Measurements from ENCODE around the gene MYH3. TPM values are rescaled to one million over a fixed set of nuclear protein-coding genes. Genes with fewer than 3 reads are reported as not detected.

Gene MYH3
- 1 to 10 TPM; 3.3 to 5.4 (median 3.5) TPM for total RNA-seq

DNA sequence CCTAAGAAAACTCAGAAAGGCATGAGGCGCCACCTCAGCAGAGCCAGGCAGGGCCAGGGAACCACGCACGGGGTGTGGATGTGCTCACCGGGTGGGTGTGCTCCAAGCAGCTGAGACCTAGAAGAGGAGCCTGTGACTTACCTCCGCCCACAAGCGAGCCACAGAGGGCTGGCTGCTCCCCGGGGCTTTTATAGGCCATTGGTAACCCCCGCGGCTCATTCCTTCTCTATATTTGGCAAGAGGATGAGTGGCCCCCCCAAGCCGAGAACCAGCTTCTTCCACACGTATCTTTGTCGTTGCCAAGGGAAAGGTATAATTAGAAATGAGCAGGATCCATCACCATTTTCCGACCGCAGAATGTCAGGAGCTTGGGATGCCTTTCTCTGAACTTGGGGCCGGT is at the start of gene MYH3:
Gene MYH3 (minus strand): TSS at position 162 of the 400 bp plus-strand sequence. CDS start 2,245 bp downstream, outside the sequence.
- intact Hi-C loops (cut with DNase I) = no loop called here
- Histone ChIP-seq H3K36me3 (no peaks in the 10 kb centered on the region), H3K27me3 (no peaks in the 10 kb centered on the region), H3K9me3 (no peaks in the 10 kb centered on the region), H3K27ac (no peak within 1 kb of the TSS), H3K4me1 (no peaks in the 10 kb centered on the region), H3K4me3 (replicated peaks in 1 of 3) (no peak within 1 kb of the TSS)
- no peak for DNase-seq
- TF ChIP-seq, protein P1, sequence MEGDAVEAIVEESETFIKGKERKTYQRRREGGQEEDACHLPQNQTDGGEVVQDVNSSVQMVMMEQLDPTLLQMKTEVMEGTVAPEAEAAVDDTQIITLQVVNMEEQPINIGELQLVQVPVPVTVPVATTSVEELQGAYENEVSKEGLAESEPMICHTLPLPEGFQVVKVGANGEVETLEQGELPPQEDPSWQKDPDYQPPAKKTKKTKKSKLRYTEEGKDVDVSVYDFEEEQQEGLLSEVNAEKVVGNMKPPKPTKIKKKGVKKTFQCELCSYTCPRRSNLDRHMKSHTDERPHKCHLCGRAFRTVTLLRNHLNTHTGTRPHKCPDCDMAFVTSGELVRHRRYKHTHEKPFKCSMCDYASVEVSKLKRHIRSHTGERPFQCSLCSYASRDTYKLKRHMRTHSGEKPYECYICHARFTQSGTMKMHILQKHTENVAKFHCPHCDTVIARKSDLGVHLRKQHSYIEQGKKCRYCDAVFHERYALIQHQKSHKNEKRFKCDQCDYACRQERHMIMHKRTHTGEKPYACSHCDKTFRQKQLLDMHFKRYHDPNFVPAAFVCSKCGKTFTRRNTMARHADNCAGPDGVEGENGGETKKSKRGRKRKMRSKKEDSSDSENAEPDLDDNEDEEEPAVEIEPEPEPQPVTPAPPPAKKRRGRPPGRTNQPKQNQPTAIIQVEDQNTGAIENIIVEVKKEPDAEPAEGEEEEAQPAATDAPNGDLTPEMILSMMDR (IDR thresholded peaks at IDR 0.05) = no peak
- no peak for TF ChIP-seq POLR2A (IDR thresholded peaks at IDR 0.05)
- WGBS, 2 donors = 85 to 89% methylated on average over 10 to 12 of the region's 15 CpGs

DNA sequence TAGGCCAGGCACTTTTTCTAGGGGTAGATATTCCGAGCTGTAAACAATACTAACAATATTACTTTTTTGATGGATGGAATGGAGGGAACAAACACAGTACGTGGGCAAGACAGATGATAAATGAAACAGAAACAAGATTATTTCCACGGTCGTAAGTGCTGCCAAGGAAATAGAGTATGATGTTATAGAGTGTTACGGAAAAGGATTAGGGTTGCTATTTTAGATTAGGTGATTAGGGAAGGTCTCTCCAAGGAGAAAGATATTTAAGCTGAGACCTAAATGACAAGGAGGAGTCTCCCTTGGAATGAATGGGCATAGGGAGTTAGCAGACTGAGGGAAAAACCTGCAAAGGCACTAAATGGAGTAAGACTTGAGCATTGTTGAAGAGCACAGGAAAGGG is 48.6 kb upstream of the MYH3 start:
- H3K4me1 ChIP-seq = peaks cover 6 to 9% of the 10 kb centered on the region in 2 donors
- no peak overlapping the region for H3K4me3 ChIP-seq (replicated peaks in 1 of 3)
- DNase-seq = no peak
- intact Hi-C loops (cut with DNase I) = loop anchor here (5.0 kb wide), 1 partner anchor 612 kb away; no protein-coding TSS in a partner anchor
- H3K9me3 ChIP-seq = no peaks in the 10 kb centered on the region
- H3K27ac ChIP-seq = no peak overlapping the region
- TF ChIP-seq POLR2A (IDR thresholded peaks at IDR 0.05) = no peak
- TF ChIP-seq, protein P1 (IDR thresholded peaks at IDR 0.05) = no peak
- no peaks in the 10 kb centered on the region for H3K27me3 ChIP-seq
- peaks cover 17 to 28% of the 10 kb centered on the region in 2 donors for H3K36me3 ChIP-seq
- 91 to 92% methylated on average over 5 of the region's 5 CpGs for WGBS, 2 donors

DNA sequence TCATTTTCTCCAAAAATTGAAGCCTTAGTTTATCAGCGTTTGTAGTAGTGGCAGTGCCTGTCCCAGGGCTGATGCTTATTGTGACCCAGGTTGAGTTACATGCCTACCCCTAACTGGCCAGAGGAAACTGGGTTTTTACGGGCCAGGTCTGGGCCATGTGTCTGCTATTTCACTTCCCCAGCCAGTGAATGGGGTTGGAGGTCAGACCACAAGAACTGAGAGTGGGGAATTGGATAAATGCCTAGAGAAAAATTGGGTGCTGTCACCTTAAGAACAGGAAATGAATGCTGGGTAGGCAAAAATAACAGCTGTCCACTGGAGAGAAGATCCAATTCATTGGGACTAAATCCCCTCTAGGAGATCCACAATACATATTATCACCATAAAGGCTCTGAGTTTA is 45.5 kb upstream of the MYH3 start:
- intact Hi-C loops (cut with DNase I) = no loop called here
- Histone ChIP-seq H3K4me1 (peaks cover 15 to 26% of the 10 kb centered on the region in 2 donors), H3K27me3 (no peaks in the 10 kb centered on the region), H3K36me3 (peaks cover 13 to 21% of the 10 kb centered on the region in 2 donors), H3K27ac (no peak overlapping the region), H3K4me3 (replicated peaks in 1 of 3) (no peak overlapping the region), H3K9me3 (no peaks in the 10 kb centered on the region)
- TF ChIP-seq, protein P1 (IDR thresholded peaks at IDR 0.05) = no peak
- TF ChIP-seq POLR2A (IDR thresholded peaks at IDR 0.05) = no peak
- DNase-seq = no peak
- WGBS, 2 donors = 56 to 75% methylated on average over 2 of the region's 2 CpGs

DNA sequence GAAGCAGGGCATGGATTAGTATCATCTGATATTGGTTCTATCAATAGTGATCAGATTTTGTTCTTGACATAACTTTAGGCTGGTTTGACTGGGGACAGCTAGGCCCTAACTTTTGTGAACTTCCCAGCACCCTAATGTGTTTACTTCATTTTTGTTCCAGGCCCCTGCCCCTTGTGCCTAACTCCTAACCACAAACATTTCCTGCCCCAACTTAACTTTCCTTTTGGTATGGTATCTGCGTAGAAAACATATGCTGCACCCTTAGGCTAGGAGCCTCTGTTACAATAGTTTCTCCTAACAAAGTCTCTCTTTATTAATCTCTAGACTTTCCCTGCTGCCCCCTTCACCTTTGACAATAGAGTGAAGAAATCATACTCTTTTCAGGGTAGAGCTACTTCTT is 42.7 kb upstream of the MYH3 start:
- Histone ChIP-seq H3K9me3 (no peaks in the 10 kb centered on the region), H3K27me3 (no peaks in the 10 kb centered on the region), H3K4me3 (replicated peaks in 1 of 3) (no peak overlapping the region), H3K4me1 (peaks cover 22 to 34% of the 10 kb centered on the region in 2 donors), H3K36me3 (peaks cover 0 to 2% of the 10 kb centered on the region in 2 donors), H3K27ac (peak overlapping the region in 2 of 3 donors; percentile 26 to 35)
- 85 to 88% methylated on average over 1 of the region's 1 CpG for WGBS, 2 donors
- DNase-seq = no peak
- TF ChIP-seq, protein P1 (IDR thresholded peaks at IDR 0.05) = no peak
- TF ChIP-seq POLR2A (IDR thresholded peaks at IDR 0.05) = no peak
- intact Hi-C loops (cut with DNase I) = no loop called here

DNA sequence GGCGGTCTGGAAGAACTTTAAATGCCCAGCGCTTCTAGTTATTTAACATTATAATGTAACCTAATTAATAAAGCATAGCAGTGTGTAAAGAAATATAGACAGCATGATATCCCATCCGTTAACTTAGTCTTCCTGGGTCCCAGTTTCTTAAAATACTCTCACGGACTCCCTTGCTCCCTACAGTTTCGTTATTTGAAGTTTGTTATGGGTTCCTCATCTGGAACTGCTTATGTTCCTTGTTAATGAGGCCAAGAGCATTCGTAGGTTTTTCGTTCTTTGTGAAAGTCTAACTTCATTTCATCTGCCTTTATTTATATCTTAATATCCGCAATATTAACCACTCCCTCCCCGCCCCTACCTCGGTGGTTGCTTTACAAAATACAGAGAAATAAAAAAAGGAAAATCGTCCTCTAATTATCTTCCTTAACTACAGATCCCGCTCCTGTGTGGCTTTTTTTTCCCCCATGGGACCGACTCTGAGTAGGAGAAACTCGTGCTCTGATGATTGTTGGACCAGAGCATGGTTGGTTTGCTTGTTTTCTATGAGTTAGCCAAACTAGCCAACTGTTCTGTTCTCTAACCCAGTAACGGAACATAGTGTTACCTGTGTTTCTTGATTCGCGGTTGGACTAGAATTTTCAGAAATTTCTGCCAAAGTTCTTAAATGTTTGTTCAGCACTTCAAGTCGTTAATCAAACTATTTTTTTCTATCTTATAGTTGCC is 41.1 kb upstream of the MYH3 start:
- TF ChIP-seq, protein P1 (IDR thresholded peaks at IDR 0.05) = no peak
- TF ChIP-seq POLR2A (IDR thresholded peaks at IDR 0.05) = peak in 1 of 2 donors; percentile 22
- Histone ChIP-seq H3K4me1 (peaks cover 22 to 34% of the 10 kb centered on the region in 2 donors), H3K27ac (peak overlapping the region; percentile 82 to 90 (median 84)), H3K36me3 (peaks cover 0 to 4% of the 10 kb centered on the region in 2 donors), H3K27me3 (no peaks in the 10 kb centered on the region), H3K9me3 (no peaks in the 10 kb centered on the region), H3K4me3 (replicated peaks in 1 of 3) (peak overlapping the region; percentile 59 to 96 (median 79))
- 15 to 25% methylated on average over 18 of the region's 18 CpGs for WGBS, 2 donors
- intact Hi-C loops (cut with DNase I) = no loop called here
- DNase-seq = peak; percentile 13 to 14

All from thyroid gland (tissue), 4 donors.